IMR-90 (cell line): ENCODE results near the gene KIF1C.

ENCODE experiments used
- BHLHE40 ChIP-seq: fragments of 150-350 bp; IDR thresholded peaks from 2 replicates; pipeline ENCODE4 v1.6.1; 2016; ENCODE audit warnings: mild to moderate bottlenecking, low read depth, low read length
- CEBPB ChIP-seq: IDR thresholded peaks from 2 replicates; pipeline ENCODE4 v1.6.1; 2012; ENCODE audit warnings: low read depth, low read length, improper control_type of control experiment
- CHD1 ChIP-seq: IDR thresholded peaks from 2 replicates; pipeline ENCODE4 v1.6.1; 2012; ENCODE audit warnings: low read depth, low read length, improper control_type of control experiment
- MAFK ChIP-seq: IDR thresholded peaks from 2 replicates; pipeline ENCODE4 v1.6.1; 2012; ENCODE audit warnings: low read depth, low read length, improper control_type of control experiment
- MAZ ChIP-seq: IDR thresholded peaks from 2 replicates; pipeline ENCODE4 v1.6.1; 2012; ENCODE audit warnings: low read depth, mild to moderate bottlenecking, low read length, improper control_type of control experiment, moderate library complexity, borderline replicate concordance
- MXI1 ChIP-seq: IDR thresholded peaks from 2 replicates; pipeline ENCODE4 v1.6.1; 2012; ENCODE audit warnings: low read depth, mild to moderate bottlenecking, low read length, moderate library complexity, borderline replicate concordance
- POLR2A ChIP-seq: IDR thresholded peaks from 2 replicates; pipeline ENCODE4 v1.6.1; 2012; ENCODE audit warnings: mild to moderate bottlenecking, low read depth, low read length
- RFX5 ChIP-seq: IDR thresholded peaks from 2 replicates; pipeline ENCODE4 v1.8.0; 2012; ENCODE audit warnings: low read depth, mild to moderate bottlenecking, low read length, moderate library complexity
- TF ChIP-seq, protein P1 (sequence below): conservative IDR thresholded peaks from 2 replicates; pipeline ENCODE4 v1.5.1; 2012; ENCODE audit warnings: mild to moderate bottlenecking, low read depth, low read length, improper control_type of control experiment
- TF ChIP-seq, protein P2 (sequence below): fragments of 150-350 bp; IDR thresholded peaks from 2 replicates; pipeline ENCODE4 v1.6.1; 2016; ENCODE audit warnings: low read depth, mild to moderate bottlenecking, low read length, moderate library complexity, borderline replicate concordance
- TF ChIP-seq, protein P3 (sequence below): fragments of 150-350 bp; IDR thresholded peaks from 2 replicates; pipeline ENCODE4 v1.6.1; 2017; ENCODE audit warnings: mild to moderate bottlenecking, antibody characterized with exemption, low read length, low read depth

DNA sequence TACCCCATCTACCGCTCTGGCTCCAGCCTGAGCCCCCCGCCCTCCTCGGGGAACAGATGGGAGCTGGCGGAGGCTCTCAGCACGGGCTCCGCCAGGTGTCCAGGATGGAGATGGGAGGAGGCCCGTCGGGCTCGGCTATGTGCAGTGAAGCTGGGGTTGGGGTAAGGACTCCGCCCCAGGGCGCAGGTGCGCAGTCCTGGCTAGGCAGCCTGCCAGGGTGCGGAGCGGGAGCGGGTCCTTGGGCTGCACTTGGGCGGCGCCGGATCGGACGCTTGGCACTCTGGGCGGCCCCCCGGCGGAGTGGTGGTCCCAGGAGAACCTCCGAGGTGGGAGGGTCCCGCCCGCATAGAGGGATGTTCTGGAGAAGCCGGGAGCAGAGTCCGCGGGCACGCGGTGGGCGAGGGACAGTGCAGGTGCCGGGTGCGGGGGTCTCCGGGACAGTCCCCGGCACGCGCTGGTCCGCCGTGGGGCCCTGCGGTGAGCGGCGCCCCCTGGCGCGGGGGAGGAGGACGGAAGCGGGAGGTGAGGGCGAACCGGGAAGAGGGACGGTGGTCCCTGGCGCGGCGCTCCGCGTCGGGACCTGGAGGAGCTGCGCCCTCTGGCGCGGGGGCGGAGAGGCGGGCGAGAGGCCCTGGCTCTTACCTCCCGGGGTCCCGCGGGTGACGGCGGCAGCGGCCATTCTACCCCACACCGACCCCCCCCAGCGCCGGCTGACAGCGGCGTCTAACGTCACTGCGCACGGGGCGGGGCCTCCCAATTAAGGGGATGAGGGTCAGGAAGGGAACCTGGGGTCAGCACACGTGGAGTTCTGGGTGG is 10.6 kb upstream of the KIF1C start, which contains the start of gene CAMTA2:
- TF ChIP-seq, protein P1, sequence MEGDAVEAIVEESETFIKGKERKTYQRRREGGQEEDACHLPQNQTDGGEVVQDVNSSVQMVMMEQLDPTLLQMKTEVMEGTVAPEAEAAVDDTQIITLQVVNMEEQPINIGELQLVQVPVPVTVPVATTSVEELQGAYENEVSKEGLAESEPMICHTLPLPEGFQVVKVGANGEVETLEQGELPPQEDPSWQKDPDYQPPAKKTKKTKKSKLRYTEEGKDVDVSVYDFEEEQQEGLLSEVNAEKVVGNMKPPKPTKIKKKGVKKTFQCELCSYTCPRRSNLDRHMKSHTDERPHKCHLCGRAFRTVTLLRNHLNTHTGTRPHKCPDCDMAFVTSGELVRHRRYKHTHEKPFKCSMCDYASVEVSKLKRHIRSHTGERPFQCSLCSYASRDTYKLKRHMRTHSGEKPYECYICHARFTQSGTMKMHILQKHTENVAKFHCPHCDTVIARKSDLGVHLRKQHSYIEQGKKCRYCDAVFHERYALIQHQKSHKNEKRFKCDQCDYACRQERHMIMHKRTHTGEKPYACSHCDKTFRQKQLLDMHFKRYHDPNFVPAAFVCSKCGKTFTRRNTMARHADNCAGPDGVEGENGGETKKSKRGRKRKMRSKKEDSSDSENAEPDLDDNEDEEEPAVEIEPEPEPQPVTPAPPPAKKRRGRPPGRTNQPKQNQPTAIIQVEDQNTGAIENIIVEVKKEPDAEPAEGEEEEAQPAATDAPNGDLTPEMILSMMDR: peak; percentile 71
- TF ChIP-seq RFX5: no peak
- TF ChIP-seq, protein P2, sequence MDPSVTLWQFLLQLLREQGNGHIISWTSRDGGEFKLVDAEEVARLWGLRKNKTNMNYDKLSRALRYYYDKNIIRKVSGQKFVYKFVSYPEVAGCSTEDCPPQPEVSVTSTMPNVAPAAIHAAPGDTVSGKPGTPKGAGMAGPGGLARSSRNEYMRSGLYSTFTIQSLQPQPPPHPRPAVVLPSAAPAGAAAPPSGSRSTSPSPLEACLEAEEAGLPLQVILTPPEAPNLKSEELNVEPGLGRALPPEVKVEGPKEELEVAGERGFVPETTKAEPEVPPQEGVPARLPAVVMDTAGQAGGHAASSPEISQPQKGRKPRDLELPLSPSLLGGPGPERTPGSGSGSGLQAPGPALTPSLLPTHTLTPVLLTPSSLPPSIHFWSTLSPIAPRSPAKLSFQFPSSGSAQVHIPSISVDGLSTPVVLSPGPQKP: no peak
- TF ChIP-seq POLR2A: no peak
- TF ChIP-seq CEBPB: no peak
- TF ChIP-seq CHD1: no peak
- TF ChIP-seq, protein P3, sequence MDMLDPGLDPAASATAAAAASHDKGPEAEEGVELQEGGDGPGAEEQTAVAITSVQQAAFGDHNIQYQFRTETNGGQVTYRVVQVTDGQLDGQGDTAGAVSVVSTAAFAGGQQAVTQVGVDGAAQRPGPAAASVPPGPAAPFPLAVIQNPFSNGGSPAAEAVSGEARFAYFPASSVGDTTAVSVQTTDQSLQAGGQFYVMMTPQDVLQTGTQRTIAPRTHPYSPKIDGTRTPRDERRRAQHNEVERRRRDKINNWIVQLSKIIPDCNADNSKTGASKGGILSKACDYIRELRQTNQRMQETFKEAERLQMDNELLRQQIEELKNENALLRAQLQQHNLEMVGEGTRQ: peak; percentile 24; the same call in 1 of the 2 replicates
- no peak for TF ChIP-seq MAFK
- TF ChIP-seq BHLHE40: peak; percentile 23; the same call in 1 of the 2 replicates
- peak; percentile 52 for TF ChIP-seq MAZ
- no peak for TF ChIP-seq MXI1
